Measurements from ENCODE around the gene ZNF860. TPM values are rescaled to one million over a fixed set of nuclear protein-coding genes. Genes with fewer than 3 reads are reported as not detected.
"Not testable (repeated sequence)": the region's sequence is repeated elsewhere in the genome, so short reads cannot be mapped to it uniquely, and the experiment has no call there.

Gene ZNF860
- total RNA-seq, 4 donors from 2014 or later, result under 0.01 to 0.66 (median 0.28) TPM

DNA sequence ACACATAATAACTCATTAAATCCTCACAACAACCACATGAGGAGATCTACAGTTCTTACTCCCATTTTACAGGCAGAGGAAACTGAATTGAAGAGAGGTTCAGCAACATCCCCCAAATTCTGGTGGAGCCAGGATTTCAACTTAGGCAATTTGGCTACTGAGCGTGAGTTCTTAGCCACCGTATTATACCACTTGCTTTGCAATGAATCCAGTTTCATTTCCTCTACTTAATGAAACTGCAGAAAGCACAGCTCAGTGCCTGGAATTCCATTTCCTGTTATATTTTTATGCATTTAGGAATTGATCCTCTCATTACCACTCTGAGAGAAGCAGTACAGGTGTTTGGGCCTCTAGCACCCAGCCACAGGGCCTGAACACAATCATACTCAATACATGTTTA lies 4.3 kb downstream of the ZNF860 start:
- no peaks in the 10 kb centered on the region for H3K27me3 ChIP-seq
- intact Hi-C loops (cut with DNase I), result no loop called here
- TF ChIP-seq, protein P1, sequence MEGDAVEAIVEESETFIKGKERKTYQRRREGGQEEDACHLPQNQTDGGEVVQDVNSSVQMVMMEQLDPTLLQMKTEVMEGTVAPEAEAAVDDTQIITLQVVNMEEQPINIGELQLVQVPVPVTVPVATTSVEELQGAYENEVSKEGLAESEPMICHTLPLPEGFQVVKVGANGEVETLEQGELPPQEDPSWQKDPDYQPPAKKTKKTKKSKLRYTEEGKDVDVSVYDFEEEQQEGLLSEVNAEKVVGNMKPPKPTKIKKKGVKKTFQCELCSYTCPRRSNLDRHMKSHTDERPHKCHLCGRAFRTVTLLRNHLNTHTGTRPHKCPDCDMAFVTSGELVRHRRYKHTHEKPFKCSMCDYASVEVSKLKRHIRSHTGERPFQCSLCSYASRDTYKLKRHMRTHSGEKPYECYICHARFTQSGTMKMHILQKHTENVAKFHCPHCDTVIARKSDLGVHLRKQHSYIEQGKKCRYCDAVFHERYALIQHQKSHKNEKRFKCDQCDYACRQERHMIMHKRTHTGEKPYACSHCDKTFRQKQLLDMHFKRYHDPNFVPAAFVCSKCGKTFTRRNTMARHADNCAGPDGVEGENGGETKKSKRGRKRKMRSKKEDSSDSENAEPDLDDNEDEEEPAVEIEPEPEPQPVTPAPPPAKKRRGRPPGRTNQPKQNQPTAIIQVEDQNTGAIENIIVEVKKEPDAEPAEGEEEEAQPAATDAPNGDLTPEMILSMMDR (IDR thresholded peaks at IDR 0.05), result no peak
- TF ChIP-seq POLR2A (IDR thresholded peaks at IDR 0.05; ENCODE audit: low read depth) (no peak), EP300 (IDR thresholded peaks at IDR 0.05) (no peak), POLR2AphosphoS5 (IDR thresholded peaks at IDR 0.05) (no peak)
- no peak overlapping the region for H3K4me3 ChIP-seq
- no peak for DNase-seq (ENCODE audit: extremely low spot score)
- H3K27ac ChIP-seq (replicated peaks in 1 of 4), result no peak overlapping the region
- H3K4me1 ChIP-seq, result peaks cover 4 to 12% (median 7%) of the 10 kb centered on the region in 4 donors
- H3K36me3 ChIP-seq, result no peaks in the 10 kb centered on the region
- peaks cover 0 to 34% (median 16%) of the 10 kb centered on the region in 4 donors for H3K9me3 ChIP-seq
- WGBS, result 78% methylated on average over 2 of the region's 2 CpGs

GRCh38 chr3:31988271-31988670 lies 6.7 kb downstream of the ZNF860 start:
- no peak overlapping the region for H3K4me3 ChIP-seq
- no peak overlapping the region for H3K27ac ChIP-seq (replicated peaks in 1 of 4)
- no peaks in the 10 kb centered on the region for H3K27me3 ChIP-seq
- TF ChIP-seq POLR2A (IDR thresholded peaks at IDR 0.05; ENCODE audit: low read depth) (no peak), EP300 (IDR thresholded peaks at IDR 0.05) (no peak), POLR2AphosphoS5 (IDR thresholded peaks at IDR 0.05) (no peak)
- TF ChIP-seq, protein P1 (IDR thresholded peaks at IDR 0.05), result no peak
- no peaks in the 10 kb centered on the region for H3K36me3 ChIP-seq
- intact Hi-C loops (cut with DNase I), result no loop called here
- peaks cover 0 to 34% (median 21%) of the 10 kb centered on the region in 4 donors for H3K9me3 ChIP-seq
- 100% methylated on average over 1 of the region's 1 CpG for WGBS
- H3K4me1 ChIP-seq, result no peaks in the 10 kb centered on the region
- DNase-seq (ENCODE audit: extremely low spot score), result no peak

GRCh38 chr3:31992995-31993394 lies 11.4 kb downstream of the ZNF860 start:
- intact Hi-C loops (cut with DNase I); DNase-seq (ENCODE audit: extremely low spot score): not testable (repeated sequence)

DNA sequence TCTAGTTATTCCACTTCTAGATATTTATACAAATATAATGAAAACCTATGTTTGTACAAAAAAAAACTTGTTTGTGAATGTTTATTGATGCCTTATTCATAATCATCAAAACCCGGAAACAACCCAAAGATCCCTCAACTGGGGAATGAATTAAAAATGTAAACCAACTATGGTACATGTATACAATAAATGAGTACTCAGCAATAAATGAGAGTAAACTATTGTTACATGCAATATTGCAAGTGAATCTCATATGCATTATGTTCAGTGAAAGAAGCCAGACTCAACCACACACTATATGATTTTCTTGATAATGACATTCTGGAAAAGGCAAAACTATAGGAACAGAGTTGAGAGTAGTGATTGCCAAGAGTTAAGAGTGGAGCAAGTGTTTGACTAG lies 12.3 kb downstream of the ZNF860 start:
- Histone ChIP-seq H3K27me3 (no peaks in the 10 kb centered on the region), H3K27ac (replicated peaks in 1 of 4) (no peak overlapping the region), H3K9me3 (peaks cover 0 to 28% (median 18%) of the 10 kb centered on the region in 4 donors), H3K36me3 (no peaks in the 10 kb centered on the region), H3K4me3 (no peak overlapping the region), H3K4me1 (no peaks in the 10 kb centered on the region)
- DNase-seq (ENCODE audit: extremely low spot score), result no peak
- TF ChIP-seq EP300 (IDR thresholded peaks at IDR 0.05) (no peak), POLR2AphosphoS5 (IDR thresholded peaks at IDR 0.05) (no peak), POLR2A (IDR thresholded peaks at IDR 0.05; ENCODE audit: low read depth) (no peak)
- TF ChIP-seq, protein P1 (IDR thresholded peaks at IDR 0.05), result no peak
- 96% methylated on average over 1 of the region's 1 CpG for WGBS
- intact Hi-C loops (cut with DNase I), result no loop called here

More at GRCh38 chr3:31992995-31993394, 11.4 kb downstream of the ZNF860 start:
- H3K4me3 ChIP-seq; H3K36me3 ChIP-seq; H3K27ac ChIP-seq (replicated peaks in 1 of 4); H3K27me3 ChIP-seq; H3K4me1 ChIP-seq: not testable (repeated sequence)
- H3K9me3 ChIP-seq, result peaks cover 0 to 36% (median 21%) of the 10 kb centered on the region in 4 donors
- WGBS, result 95% methylated on average over 6 of the region's 6 CpGs

- WGBS, result 73% methylated on average over 5 of the region's 5 CpGs
- intact Hi-C loops (cut with DNase I), result not testable (repeated sequence)
These were observed 13.5 kb downstream of the ZNF860 start for GRCh38 chr3:31995026-31995425.

DNA sequence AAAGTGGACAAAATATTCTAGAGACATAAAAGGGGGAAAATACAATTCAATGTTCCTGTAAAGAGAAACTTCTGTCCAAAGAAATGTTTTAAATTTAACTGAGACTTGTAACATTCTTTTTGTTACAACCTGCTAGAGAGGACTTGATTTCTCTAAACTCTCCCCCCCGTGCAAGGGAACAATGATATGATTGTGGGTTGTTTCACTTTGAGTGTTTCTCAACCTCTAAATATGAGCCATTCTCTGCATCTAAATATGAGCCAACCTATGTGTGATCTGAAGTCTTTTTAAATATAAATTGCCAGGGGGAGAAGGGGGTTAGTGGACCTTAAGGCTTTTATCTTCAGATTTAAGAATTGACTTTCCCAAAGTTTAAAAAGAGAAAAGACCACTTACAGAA lies 14.6 kb downstream of the ZNF860 start:
- Histone ChIP-seq H3K4me3 (no peak overlapping the region), H3K4me1 (no peaks in the 10 kb centered on the region), H3K36me3 (no peaks in the 10 kb centered on the region), H3K27me3 (no peaks in the 10 kb centered on the region), H3K27ac (replicated peaks in 1 of 4) (no peak overlapping the region), H3K9me3 (peaks cover 0 to 10% (median 3%) of the 10 kb centered on the region in 4 donors)
- DNase-seq (ENCODE audit: extremely low spot score), result no peak
- intact Hi-C loops (cut with DNase I), result no loop called here
- no peak for TF ChIP-seq EP300 (IDR thresholded peaks at IDR 0.05)
- TF ChIP-seq, protein P1 (IDR thresholded peaks at IDR 0.05), result no peak
- TF ChIP-seq POLR2A (IDR thresholded peaks at IDR 0.05; ENCODE audit: low read depth), result no peak
- 79% methylated on average over 1 of the region's 1 CpG for WGBS

More at GRCh38 chr3:31995026-31995425, 13.5 kb downstream of the ZNF860 start:
- not testable (repeated sequence) for H3K27ac ChIP-seq (replicated peaks in 1 of 4); DNase-seq (ENCODE audit: extremely low spot score); H3K4me1 ChIP-seq; H3K27me3 ChIP-seq; H3K36me3 ChIP-seq; H3K4me3 ChIP-seq
- H3K9me3 ChIP-seq, result peaks cover 0 to 18% (median 12%) of the 10 kb centered on the region in 4 donors

Measured in esophagus muscularis mucosa (tissue), 4 donors.